Stimulated activated CD4-positive, alpha-beta T cell treated with anti-CD3 and anti-CD28 coated beads, Interleukin-2, amount 100 ng/mL, for 24 hours (primary cell): ENCODE results near the gene FBXW4.

ENCODE experiments used
- DNase-seq, 2 donors: peaks; one replicate each; pipeline ENCODE4 v3.0.0-alpha.2; 2020

The FBXW4 gene

GRCh38 chr10:101565370-101565900 is 129.5 kb downstream of the FBXW4 start:
- no peak for DNase-seq

- DNase-seq, result no peak
Measured at GRCh38 chr10:101564490-101564991, 130.4 kb downstream of the FBXW4 start.

- no peak for DNase-seq
Measured at GRCh38 chr10:101563497-101564040, 131.4 kb downstream of the FBXW4 start.

GRCh38 chr10:101563007-101563406 is 132.0 kb downstream of the FBXW4 start:
- DNase-seq, result no peak

GRCh38 chr10:101562231-101562630 is 132.7 kb downstream of the FBXW4 start:
- no peak for DNase-seq

GRCh38 chr10:101561068-101561915 is 133.7 kb downstream of the FBXW4 start:
- DNase-seq, result no peak
